GM19467 (cell line): ENCODE results near the gene C14orf93.

ENCODE experiments used
- ATAC-seq: cut with Tn5 transposase; IDR thresholded peaks from one replicate; pipeline ENCODE4 v1.9.1; 2021; ENCODE audit warnings: mild to moderate bottlenecking, moderate library complexity; ENCODE audit not compliant: unreplicated experiment

C14orf93 gene

GRCh38 chr14:22997676-22998323 is 12.1 kb downstream of the C14orf93 start:
- no peak for ATAC-seq

- ATAC-seq: no peak
These were observed 12.9 kb downstream of the C14orf93 start for GRCh38 chr14:22996768-22997654.

GRCh38 chr14:22995889-22996625 is 13.9 kb downstream of the C14orf93 start:
- ATAC-seq: no peak

- no peak for ATAC-seq
These were observed 15.1 kb downstream of the C14orf93 start for GRCh38 chr14:22994762-22995275.

- ATAC-seq: no peak
These were observed 16.4 kb downstream of the C14orf93 start for GRCh38 chr14:22993517-22993916.

- ATAC-seq: no peak
These were observed 18.1 kb downstream of the C14orf93 start for GRCh38 chr14:22991852-22992251.

- no peak for ATAC-seq
These were observed 22.7 kb downstream of the C14orf93 start for GRCh38 chr14:22987291-22987690.

- ATAC-seq: no peak
These were observed 23.4 kb downstream of the C14orf93 start for GRCh38 chr14:22986508-22987054.

- no peak for ATAC-seq
These were observed 23.9 kb downstream of the C14orf93 start for GRCh38 chr14:22985894-22986507.

GRCh38 chr14:22984959-22985658 is 24.8 kb downstream of the C14orf93 start:
- no peak for ATAC-seq

- no peak for ATAC-seq
These were observed 27.3 kb downstream of the C14orf93 start, which contains the start of gene AJUBA for GRCh38 chr14:22982477-22983245. Gene AJUBA (minus strand): TSS chr14:22982551. CDS start chr14:22982266, 285 bp downstream.

- no peak for ATAC-seq
These were observed 28.0 kb downstream of the C14orf93 start for GRCh38 chr14:22981876-22982476.

- no peak for ATAC-seq
These were observed 28.7 kb downstream of the C14orf93 start for GRCh38 chr14:22981090-22981875.

- no peak for ATAC-seq
These were observed 29.3 kb downstream of the C14orf93 start for GRCh38 chr14:22980672-22981089.

- ATAC-seq: no peak
These were observed 30.1 kb downstream of the C14orf93 start for GRCh38 chr14:22979748-22980392.

- no peak for ATAC-seq
These were observed 30.8 kb downstream of the C14orf93 start for GRCh38 chr14:22978981-22979671.

- ATAC-seq: no peak
These were observed 31.5 kb downstream of the C14orf93 start for GRCh38 chr14:22978487-22978837.
